Hair follicle dermal papilla cell (primary cell): Measurements from ENCODE around the gene XPO4. TPM values are rescaled to one million over a fixed set of nuclear protein-coding genes. Genes with fewer than 3 reads are reported as not detected.

Experiments
- total RNA-seq: library from RNA; depleted of rRNA; stranded (reverse); fragments of >200 nt; gene quantifications from 2 replicates; pipeline ENCODE4 v1.2.3, GENCODE V29; 2012

Gene XPO4
- total RNA-seq: 19.7 and 25.0 TPM in 2 replicates

GRCh38 chr13:20902438-20903163 lies at the start of gene XPO4:
XPO4 (minus strand) TSS chr13:20902746; CDS start chr13:20902738, 8 bp downstream.

DNA sequence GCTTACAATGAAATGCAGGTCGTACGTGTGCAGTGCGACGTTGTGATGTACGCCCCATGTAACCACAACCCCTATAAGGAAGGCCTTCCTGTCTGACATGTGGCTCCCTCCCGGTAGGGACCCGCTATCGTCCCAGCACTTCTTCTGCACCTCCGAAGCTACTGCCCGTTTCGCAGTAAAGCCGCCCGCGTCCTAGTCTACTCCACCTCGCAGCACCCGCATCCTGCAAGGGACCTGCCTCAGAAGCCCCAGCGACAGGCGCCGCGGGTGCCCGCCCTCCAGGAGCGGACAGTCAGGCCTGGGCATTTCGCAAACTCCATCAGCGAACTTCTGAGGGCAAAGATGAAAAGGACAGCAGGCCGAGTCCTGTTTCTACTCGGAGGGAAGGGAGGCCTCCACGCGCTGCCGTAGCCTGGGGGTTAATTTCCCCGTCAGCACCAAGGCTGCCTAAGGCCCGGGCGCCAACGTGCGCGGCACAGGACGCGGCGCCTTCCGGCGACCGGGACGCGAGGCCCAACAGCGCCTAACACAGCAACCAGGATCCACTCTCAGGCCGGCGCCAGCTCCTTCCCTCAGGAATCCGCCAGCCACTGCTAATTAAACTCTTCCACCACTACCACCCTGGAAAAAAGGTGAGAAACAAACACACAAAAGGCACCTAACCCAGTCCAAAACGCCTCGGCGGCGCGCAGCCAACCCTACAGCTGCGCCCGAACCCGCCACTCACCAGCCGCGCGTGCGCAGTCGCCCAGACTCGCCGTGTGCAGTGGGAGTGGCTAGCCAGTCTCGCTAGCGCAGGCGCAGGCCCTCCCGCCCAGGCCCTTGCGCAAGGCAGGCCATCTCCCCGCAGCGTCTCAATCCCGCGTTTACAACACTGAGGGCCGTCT lies 129.1 kb downstream of the XPO4 start, which contains the start of gene EEF1AKMT1:
Gene EEF1AKMT1, minus strand, starts transcription at position 768 of the 887 bp plus-strand sequence. CDS start 16,363 bp downstream, outside the sequence.

Other genes with a start within 250 kb of the XPO4 start
- 0.16 and 0.24 TPM in 2 replicates for gene IL17D, start 199.0 kb downstream of the XPO4 start, total RNA-seq
- gene EEF1AKMT1, start 128.8 kb downstream of the XPO4 start, total RNA-seq: 5.0 and 8.1 TPM in 2 replicates
- 43.8 and 53.4 TPM in 2 replicates for gene LATS2, start 158.8 kb upstream of the XPO4 start, total RNA-seq
- 22.4 and 23.1 TPM in 2 replicates for gene SAP18, start 237.4 kb upstream of the XPO4 start, total RNA-seq